Prostate gland (tissue), 2 donors: ENCODE results near the gene DSCAM.

Experiments
- CTCF ChIP-seq, 4 experiments: fragments of 200-600 bp in 2 of 4; fragments of 450-650 bp in 2 of 4; sonication (generic) in 2 of 4; IDR thresholded peaks; 1 replicate in 3 of 4; 2 replicates in 1 of 4; pipeline ENCODE4 v1.5.1; 2016 to 2019; ENCODE audit warnings: antibody characterized with exemption in 4 of 4, mild to moderate bottlenecking in 2 of 4, moderate library complexity in 2 of 4
- POLR2A ChIP-seq: fragments of 450-650 bp; IDR thresholded peaks from one replicate; pipeline ENCODE4 v1.6.1; 2016; ENCODE audit warnings: antibody characterized with exemption, mild to moderate bottlenecking
- POLR2AphosphoS5 ChIP-seq: sonication (generic); formaldehyde crosslinking; IDR thresholded peaks from one replicate; pipeline ENCODE4 v1.6.1; 2017; ENCODE audit warnings: antibody characterized with exemption

GRCh38 chr21:40733024-40733397 lies 113.9 kb downstream of the DSCAM start:
- TF ChIP-seq CTCF (IDR thresholded peaks at IDR 0.05), result no peak
- no peak for TF ChIP-seq POLR2AphosphoS5
- TF ChIP-seq POLR2A, result no peak
